ENCODE results near the gene TMEM263. TPM values are rescaled to one million over a fixed set of nuclear protein-coding genes. Genes with fewer than 3 reads are reported as not detected.
A peak's percentile ranks its signal among the peaks of the same experiment; 100 is the strongest.

TMEM263 gene
- total and polyA plus RNA-seq, 9 of the 15 experiments (the other 6 are each of a cell fraction or from before 2014, with no cell fraction given), result 12.6 to 36.7 (median 24.4) TPM

DNA sequence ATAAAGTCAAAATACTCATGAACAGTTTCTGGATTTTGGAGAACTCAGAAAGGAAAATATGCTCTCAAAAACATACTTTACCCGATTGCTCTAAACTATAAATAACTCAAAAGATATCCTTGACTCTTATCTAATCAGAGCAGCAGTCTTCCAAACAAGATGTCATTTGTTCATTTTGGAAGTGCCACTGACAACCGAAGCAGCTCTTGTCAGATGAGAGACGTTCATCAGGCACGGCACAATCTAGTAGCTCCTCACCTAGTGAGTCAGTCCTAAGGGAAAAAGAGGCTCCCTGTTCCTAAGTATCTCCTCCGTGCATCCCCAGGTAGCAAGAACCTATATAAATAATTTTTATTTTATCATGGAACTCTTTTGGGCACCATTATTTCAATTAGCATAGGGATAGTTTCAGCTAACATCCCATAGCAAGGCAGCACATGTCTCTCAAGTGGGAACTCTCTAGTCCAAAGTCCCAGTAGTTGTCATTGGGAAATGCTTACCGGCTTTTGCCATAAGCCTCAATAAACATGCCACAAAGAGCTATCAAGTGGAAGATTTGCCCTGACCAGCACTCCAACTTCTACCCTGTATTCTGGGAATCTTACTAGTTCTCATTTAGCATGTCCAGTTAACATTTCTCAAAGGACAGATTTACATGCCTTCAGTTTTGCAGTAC lies 14.1 kb upstream of the TMEM263 start (continued):
- TF ChIP-seq CBFA2T3 (IDR thresholded peaks at IDR 0.05), result peak; percentile 87
- TF ChIP-seq, protein P1, sequence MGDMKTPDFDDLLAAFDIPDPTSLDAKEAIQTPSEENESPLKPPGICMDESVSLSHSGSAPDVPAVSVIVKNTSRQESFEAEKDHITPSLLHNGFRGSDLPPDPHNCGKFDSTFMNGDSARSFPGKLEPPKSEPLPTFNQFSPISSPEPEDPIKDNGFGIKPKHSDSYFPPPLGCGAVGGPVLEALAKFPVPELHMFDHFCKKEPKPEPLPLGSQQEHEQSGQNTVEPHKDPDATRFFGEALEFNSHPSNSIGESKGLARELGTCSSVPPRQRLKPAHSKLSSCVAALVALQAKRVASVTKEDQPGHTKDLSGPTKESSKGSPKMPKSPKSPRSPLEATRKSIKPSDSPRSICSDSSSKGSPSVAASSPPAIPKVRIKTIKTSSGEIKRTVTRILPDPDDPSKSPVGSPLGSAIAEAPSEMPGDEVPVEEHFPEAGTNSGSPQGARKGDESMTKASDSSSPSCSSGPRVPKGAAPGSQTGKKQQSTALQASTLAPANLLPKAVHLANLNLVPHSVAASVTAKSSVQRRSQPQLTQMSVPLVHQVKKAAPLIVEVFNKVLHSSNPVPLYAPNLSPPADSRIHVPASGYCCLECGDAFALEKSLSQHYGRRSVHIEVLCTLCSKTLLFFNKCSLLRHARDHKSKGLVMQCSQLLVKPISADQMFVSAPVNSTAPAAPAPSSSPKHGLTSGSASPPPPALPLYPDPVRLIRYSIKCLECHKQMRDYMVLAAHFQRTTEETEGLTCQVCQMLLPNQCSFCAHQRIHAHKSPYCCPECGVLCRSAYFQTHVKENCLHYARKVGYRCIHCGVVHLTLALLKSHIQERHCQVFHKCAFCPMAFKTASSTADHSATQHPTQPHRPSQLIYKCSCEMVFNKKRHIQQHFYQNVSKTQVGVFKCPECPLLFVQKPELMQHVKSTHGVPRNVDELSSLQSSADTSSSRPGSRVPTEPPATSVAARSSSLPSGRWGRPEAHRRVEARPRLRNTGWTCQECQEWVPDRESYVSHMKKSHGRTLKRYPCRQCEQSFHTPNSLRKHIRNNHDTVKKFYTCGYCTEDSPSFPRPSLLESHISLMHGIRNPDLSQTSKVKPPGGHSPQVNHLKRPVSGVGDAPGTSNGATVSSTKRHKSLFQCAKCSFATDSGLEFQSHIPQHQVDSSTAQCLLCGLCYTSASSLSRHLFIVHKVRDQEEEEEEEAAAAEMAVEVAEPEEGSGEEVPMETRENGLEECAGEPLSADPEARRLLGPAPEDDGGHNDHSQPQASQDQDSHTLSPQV (IDR thresholded peaks at IDR 0.05), result peak; percentile 28; the same call in 1 of the 2 replicates
- TF ChIP-seq RB1 (IDR thresholded peaks at IDR 0.05; ENCODE audit: low read depth), result no peak
- TF ChIP-seq FOXM1 (IDR thresholded peaks at IDR 0.05; ENCODE audit: low read depth), result peak; percentile 64; the same call in 1 of the 2 replicates
- TF ChIP-seq FOXM1 (CRISPR knock-in tag; IDR thresholded peaks at IDR 0.05; ENCODE audit: low read depth), result no peak
- TF ChIP-seq, protein P2, sequence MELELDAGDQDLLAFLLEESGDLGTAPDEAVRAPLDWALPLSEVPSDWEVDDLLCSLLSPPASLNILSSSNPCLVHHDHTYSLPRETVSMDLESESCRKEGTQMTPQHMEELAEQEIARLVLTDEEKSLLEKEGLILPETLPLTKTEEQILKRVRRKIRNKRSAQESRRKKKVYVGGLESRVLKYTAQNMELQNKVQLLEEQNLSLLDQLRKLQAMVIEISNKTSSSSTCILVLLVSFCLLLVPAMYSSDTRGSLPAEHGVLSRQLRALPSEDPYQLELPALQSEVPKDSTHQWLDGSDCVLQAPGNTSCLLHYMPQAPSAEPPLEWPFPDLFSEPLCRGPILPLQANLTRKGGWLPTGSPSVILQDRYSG (tag; conservative IDR thresholded peaks at IDR 0.05; ENCODE audit: low read depth), result no peak
- TF ChIP-seq CC2D1A (IDR thresholded peaks at IDR 0.05), result peak; percentile 38; the same call in 1 of the 2 replicates
- peak; percentile 71; the same call in 1 of the 2 replicates for TF ChIP-seq GATAD2B (IDR thresholded peaks at IDR 0.05; ENCODE audit: borderline replicate concordance)
- TF ChIP-seq SMARCA4 (IDR thresholded peaks at IDR 0.05), result peak; percentile 90
- no peak for TF ChIP-seq PRMT5 (CRISPR knock-in tag; IDR thresholded peaks at IDR 0.05)
- peak; percentile 37; the same call in 1 of the 2 replicates for TF ChIP-seq ADNP (tag; IDR thresholded peaks at IDR 0.05)
- TF ChIP-seq, protein P3, sequence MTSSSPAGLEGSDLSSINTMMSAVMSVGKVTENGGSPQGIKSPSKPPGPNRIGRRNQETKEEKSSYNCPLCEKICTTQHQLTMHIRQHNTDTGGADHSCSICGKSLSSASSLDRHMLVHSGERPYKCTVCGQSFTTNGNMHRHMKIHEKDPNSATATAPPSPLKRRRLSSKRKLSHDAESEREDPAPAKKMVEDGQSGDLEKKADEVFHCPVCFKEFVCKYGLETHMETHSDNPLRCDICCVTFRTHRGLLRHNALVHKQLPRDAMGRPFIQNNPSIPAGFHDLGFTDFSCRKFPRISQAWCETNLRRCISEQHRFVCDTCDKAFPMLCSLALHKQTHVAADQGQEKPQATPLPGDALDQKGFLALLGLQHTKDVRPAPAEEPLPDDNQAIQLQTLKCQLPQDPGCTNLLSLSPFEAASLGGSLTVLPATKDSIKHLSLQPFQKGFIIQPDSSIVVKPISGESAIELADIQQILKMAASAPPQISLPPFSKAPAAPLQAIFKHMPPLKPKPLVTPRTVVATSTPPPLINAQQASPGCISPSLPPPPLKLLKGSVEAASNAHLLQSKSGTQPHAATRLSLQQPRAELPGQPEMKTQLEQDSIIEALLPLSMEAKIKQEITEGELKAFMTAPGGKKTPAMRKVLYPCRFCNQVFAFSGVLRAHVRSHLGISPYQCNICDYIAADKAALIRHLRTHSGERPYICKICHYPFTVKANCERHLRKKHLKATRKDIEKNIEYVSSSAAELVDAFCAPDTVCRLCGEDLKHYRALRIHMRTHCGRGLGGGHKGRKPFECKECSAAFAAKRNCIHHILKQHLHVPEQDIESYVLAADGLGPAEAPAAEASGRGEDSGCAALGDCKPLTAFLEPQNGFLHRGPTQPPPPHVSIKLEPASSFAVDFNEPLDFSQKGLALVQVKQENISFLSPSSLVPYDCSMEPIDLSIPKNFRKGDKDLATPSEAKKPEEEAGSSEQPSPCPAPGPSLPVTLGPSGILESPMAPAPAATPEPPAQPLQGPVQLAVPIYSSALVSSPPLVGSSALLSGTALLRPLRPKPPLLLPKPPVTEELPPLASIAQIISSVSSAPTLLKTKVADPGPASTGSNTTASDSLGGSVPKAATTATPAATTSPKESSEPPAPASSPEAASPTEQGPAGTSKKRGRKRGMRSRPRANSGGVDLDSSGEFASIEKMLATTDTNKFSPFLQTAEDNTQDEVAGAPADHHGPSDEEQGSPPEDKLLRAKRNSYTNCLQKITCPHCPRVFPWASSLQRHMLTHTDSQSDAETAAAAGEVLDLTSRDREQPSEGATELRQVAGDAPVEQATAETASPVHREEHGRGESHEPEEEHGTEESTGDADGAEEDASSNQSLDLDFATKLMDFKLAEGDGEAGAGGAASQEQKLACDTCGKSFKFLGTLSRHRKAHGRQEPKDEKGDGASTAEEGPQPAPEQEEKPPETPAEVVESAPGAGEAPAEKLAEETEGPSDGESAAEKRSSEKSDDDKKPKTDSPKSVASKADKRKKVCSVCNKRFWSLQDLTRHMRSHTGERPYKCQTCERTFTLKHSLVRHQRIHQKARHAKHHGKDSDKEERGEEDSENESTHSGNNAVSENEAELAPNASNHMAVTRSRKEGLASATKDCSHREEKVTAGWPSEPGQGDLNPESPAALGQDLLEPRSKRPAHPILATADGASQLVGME (CRISPR knock-in tag; IDR thresholded peaks at IDR 0.05), result no peak
- peak; percentile 51; the same call in 1 of the 2 replicates for TF ChIP-seq CREM (IDR thresholded peaks at IDR 0.05; ENCODE audit: low read depth)
- no peak for TF ChIP-seq ZFP36 (IDR thresholded peaks at IDR 0.05; ENCODE audit: low read depth, low read length, partially characterized antibody)
- TF ChIP-seq NCOR1 (IDR thresholded peaks at IDR 0.05), result peak; percentile 78
- TF ChIP-seq, protein P4, sequence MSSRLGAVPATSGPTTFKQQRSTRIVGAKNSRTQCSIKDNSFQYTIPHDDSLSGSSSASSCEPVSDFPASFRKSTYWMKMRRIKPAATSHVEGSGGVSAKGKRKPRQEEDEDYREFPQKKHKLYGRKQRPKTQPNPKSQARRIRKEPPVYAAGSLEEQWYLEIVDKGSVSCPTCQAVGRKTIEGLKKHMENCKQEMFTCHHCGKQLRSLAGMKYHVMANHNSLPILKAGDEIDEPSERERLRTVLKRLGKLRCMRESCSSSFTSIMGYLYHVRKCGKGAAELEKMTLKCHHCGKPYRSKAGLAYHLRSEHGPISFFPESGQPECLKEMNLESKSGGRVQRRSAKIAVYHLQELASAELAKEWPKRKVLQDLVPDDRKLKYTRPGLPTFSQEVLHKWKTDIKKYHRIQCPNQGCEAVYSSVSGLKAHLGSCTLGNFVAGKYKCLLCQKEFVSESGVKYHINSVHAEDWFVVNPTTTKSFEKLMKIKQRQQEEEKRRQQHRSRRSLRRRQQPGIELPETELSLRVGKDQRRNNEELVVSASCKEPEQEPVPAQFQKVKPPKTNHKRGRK (tag; IDR thresholded peaks at IDR 0.05), result no peak
- TF ChIP-seq POLR2AphosphoS2 (IDR thresholded peaks at IDR 0.05; ENCODE audit: low read length), result no peak
